ENCODE data around the gene NUTM1. TPM values are rescaled to one million over a fixed set of nuclear protein-coding genes. Genes with fewer than 3 reads are reported as not detected.

The NUTM1 gene
- total and polyA plus RNA-seq, 2 of the 13 experiments (the other 11 are each of a cell fraction or from before 2014, with no cell fraction given) = not detected

GRCh38 chr15:34327906-34328305 is 15.2 kb upstream of the NUTM1 start:
- Histone ChIP-seq H3K4me3 (replicated peaks in 1 of 3; ENCODE audit: insufficient read depth in 1 of 3, low read depth in 2 of 3, low read length in 3 of 3) (no peak overlapping the region), H3K4me2 (ENCODE audit: low read depth, low read length) (no peak overlapping the region), H3K4me1 (ENCODE audit: insufficient read depth, low read length) (no peaks in the 10 kb centered on the region), H3K9me3 (ENCODE audit: low read length) (no peaks in the 10 kb centered on the region), H3K79me2 (ENCODE audit: insufficient read depth, low read length) (no peaks in the 10 kb centered on the region), H4K20me1 (ENCODE audit: insufficient read depth, low read length) (no peaks in the 10 kb centered on the region), H3K36me3 (replicated peaks in 1 of 2; ENCODE audit: control insufficient read depth in 1 of 2, insufficient read depth in 2 of 2, low read length in 2 of 2) (no peaks in the 10 kb centered on the region), H3K9ac (ENCODE audit: insufficient read depth, low read depth, low read length) (no peak overlapping the region), H3K27me3 (ENCODE audit: control insufficient read depth in 1 of 2, insufficient read depth in 2 of 2, low read length in 2 of 2) (no peaks in the 10 kb centered on the region), H3K27ac (ENCODE audit: extremely low read length, insufficient read depth, low read length) (no peak overlapping the region), H2AFZ (ENCODE audit: low read length) (no peak overlapping the region)
- ChIA-PET POLR2A (interaction anchor here (1.2 to 3.7 kb wide), 3 partner anchors 10 to 15 kb away, joined by 4 to 17 read pairs (median 10); partner anchors contain the start of genes NOP10, NUTM1 and SLC12A6), CTCF (ENCODE audit: low intra/inter-chr PET ratio, low total read pairs) (no interaction called here)
- TF ChIP-seq ZNF30 (CRISPR knock-in tag; IDR thresholded peaks at IDR 0.05) = no peak
- no peak for TF ChIP-seq HNF4G (IDR thresholded peaks at IDR 0.05; ENCODE audit: borderline replicate concordance, low read depth, low read length)
- no peak for TF ChIP-seq HNF4G (CRISPR knock-in tag; IDR thresholded peaks at IDR 0.05; ENCODE audit: borderline replicate concordance, low read depth)
- no peak for TF ChIP-seq ZNF501 (CRISPR knock-in tag; IDR thresholded peaks at IDR 0.05)
- no peak for TF ChIP-seq HNRNPK (IDR thresholded peaks at IDR 0.05; ENCODE audit: low read depth, low read length, poor library complexity, severe bottlenecking)
- TF ChIP-seq CHD4 (IDR thresholded peaks at IDR 0.05; ENCODE audit: borderline replicate concordance, low read length) = no peak
- TF ChIP-seq THAP9 (CRISPR knock-in tag; IDR thresholded peaks at IDR 0.05; ENCODE audit: borderline replicate concordance) = no peak
- TF ChIP-seq BCL3 (CRISPR knock-in tag; IDR thresholded peaks at IDR 0.05) = no peak
- TF ChIP-seq HMG20B (CRISPR knock-in tag; conservative IDR thresholded peaks at IDR 0.05) = no peak
- TF ChIP-seq MED13 (CRISPR knock-in tag; IDR thresholded peaks at IDR 0.05) = no peak
- no peak for TF ChIP-seq SALL1 (CRISPR knock-in tag; IDR thresholded peaks at IDR 0.05)
- no peak for TF ChIP-seq RFX5 (IDR thresholded peaks at IDR 0.05; ENCODE audit: low read depth, low read length)
- TF ChIP-seq DPF2 (CRISPR knock-in tag; IDR thresholded peaks at IDR 0.05; ENCODE audit: borderline replicate concordance, low read depth) = no peak
- intact Hi-C loops (cut with micrococcal nuclease; ENCODE audit: unreplicated experiment) (no loop called here), in situ Hi-C loops (cut with HindIII; ENCODE audit: extremely low pct_ligation_motif_present, low pct_unique_long_range_greater_than_20kb) (no loop called here)
- DNase-seq (ENCODE audit: low spot score) (no peak), ATAC-seq (no peak), FAIRE-seq (no peak)
- 95% methylated on average over 4 of the region's 4 CpGs for WGBS (ENCODE audit: low lambda C conversion rate)
- no TSS peak for BruUV-seq (replicated peaks)
